GM18505 (cell line): ENCODE data around the gene OSBPL10.

Experiments
- ATAC-seq: cut with Tn5 transposase; IDR thresholded peaks from one replicate; pipeline ENCODE4 v1.9.1; 2021; ENCODE audit not compliant: unreplicated experiment
- POLR2A ChIP-seq: IDR thresholded peaks from 4 replicates; pipeline ENCODE4 v1.6.1; 2011; ENCODE audit warnings: borderline replicate concordance; ENCODE audit not compliant: insufficient read depth, insufficient read length; ENCODE audit errors: extremely low read depth

OSBPL10 gene

DNA sequence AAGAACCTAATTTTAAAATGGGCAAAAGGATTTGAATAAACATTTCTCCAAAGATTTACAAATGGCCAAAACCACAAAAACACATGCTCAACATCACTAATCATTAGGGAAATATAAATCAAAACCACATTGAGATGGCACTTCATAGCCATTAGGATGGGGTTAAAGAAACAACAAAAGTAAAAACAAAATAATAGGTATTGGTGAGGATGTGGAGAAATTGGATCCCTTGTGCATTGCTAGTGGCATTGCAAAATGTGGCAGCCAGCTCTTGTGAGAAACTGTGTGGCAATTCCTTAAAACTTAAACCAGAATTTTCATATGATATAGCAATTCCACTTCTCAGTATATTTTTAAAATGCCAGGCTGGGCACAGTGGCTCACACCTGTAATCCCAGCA, 321.8 kb downstream of the OSBPL10 start:
- TF ChIP-seq POLR2A = no peak
- ATAC-seq = no peak

DNA sequence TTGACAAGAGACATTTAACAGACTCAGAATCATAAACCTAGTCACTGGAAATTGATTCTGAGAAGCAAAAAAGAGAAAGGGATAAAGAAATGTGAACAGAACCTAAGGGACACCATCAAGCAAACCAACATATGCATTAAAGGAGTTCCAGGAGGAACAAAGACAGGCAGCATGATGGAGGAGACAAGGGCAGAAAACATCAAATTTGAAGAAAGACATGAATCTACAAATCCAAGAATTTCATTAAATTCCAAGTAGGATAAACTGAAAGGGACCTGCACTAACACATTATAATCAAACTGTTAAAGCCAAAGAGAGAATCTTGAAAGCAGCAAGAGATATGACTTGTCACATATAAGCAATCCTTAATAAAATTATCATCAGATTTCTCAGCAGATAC, 326.1 kb downstream of the OSBPL10 start:
- ATAC-seq = no peak
- no peak for TF ChIP-seq POLR2A

DNA sequence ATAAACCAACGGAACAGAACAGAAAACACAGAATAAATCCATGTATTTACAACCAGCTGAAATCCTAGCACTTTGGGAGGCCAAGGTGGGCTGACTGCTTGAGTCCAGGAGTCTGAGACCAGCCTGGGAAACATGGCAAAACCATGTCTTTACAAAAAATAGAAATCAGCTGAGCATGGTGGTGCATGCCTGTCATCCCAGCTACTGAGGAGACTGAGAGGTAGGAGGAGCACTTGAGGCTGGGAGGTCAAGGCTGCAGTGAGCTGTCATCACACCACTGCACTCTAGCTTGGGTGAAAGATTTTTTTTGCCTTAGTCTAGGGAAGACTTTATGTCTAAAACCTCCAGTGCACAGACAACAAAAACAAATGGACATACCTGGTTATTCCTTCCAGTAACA, 327.6 kb downstream of the OSBPL10 start:
- ATAC-seq = no peak
- no peak for TF ChIP-seq POLR2A

DNA sequence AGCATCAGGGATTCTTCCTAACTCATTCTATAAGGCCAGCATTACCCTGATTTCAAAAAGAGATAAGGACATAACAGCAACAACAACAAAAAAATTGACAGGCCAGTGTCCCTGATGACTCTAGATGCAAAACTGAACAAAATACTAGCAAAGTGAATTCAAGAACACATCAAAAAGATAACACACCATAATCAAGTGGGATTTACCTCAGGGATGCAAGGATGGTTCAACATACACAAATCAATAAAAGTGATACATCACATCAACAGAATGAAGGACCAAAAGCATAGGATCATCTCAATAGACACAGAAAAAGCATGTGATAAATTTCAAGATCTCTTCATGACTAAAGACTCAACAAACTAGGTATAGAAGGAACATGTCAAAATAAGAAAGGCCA, 328.8 kb downstream of the OSBPL10 start:
- ATAC-seq = no peak
- no peak for TF ChIP-seq POLR2A

DNA sequence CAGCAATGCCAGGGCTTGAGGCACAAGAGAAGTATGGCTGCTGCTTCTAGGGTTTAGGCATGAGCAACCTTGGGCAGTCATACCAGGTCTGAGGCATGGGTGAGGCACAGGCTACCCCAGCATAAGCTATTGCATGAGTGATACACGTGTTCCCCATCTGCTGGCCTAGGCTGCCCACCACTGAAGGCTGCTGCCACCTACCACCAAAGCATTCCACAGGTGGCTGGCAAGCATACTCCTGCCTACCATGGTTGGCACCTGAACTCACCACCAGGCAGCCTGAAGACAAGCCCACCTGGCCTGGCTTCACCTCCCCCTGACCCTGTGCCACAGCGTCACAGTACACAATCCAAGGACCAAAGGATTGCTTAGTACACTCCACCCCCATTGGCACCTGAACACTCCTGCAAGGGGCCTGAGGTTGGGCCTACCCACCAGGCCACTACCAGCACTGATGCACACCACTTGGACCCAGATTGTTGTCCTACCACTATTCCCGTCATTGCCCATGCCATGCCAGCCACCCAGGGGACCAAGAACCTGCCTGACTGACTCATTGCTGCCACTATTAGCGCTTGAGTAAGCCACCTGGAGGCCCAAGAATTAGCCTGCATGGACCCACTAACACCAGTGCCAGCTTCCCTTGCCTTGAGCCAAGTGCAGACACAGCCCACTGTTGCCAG, 332.6 kb downstream of the OSBPL10 start:
- TF ChIP-seq POLR2A = no peak
- no peak for ATAC-seq

DNA sequence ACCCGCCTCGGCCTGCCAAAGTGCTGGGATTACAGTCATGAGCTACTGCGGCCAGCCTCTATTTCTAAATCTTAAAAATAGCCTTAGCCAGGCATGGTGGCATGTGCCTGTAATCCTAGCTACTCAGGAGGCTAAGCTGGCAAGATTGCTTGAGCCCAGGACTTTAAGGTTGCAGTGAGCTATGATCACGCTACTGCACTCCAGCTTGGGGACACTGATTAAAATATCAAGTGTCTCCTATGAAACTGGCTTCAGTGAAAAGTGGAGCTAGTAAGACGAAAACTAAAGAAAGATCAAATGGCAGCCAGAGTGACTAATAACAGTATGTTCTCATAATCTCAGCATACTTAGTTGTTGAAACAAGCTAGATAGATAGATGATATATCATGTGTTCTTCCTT, 335.8 kb downstream of the OSBPL10 start:
- ATAC-seq = no peak
- no peak for TF ChIP-seq POLR2A

DNA sequence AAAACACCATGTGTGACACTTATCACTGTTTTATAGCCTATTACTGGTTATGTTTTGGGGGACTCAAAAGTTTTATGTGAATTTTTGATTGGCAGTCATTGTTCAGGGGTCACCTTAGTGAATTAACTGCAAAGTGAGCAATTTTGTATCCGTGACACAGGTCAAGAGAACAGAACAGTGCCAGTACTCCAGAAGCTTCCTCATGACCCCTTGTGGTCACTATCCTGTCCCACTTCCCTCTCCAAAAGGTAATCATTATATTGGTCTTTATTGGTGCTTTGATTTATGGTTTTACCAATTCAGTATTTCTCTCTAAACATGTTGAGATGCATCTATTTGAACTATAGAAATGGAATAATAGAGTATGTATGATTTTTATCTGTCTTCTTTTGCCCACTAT, 341.2 kb downstream of the OSBPL10 start:
- no peak for TF ChIP-seq POLR2A
- ATAC-seq = no peak

DNA sequence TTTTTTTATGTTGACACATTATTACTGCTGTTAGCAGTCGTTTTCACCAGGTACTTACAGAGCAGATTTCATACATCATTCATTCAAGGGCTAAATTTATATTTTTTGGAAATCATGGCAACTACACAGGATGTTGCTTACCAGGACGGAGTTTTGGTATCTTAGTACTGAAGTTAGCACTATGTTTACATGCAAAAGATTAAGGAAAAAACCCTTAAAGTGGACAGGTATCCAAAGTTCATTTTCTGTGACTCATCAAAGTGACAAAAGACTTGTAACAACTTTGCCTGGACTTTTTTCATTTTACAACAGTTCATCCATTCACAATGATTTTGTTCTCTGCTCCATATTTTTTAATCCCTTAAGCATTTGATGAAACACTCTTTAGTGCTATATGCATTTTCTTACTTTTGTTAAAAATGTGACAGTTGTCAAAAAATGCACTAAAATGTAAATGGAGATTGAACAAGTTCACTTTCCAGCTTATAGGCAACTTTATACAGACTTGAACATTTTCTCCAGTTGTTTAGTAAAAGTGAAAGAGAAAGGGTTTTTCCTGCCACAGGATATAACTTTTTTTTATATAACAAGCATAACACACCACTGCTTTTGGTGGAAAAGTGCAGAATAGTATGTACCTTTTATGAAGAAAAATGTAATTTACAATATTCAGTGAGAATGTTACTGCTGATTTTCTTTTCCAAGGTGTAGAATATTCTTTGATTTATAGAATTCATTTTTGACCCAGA, 344.2 kb downstream of the OSBPL10 start:
- no peak for ATAC-seq
- TF ChIP-seq POLR2A = no peak

DNA sequence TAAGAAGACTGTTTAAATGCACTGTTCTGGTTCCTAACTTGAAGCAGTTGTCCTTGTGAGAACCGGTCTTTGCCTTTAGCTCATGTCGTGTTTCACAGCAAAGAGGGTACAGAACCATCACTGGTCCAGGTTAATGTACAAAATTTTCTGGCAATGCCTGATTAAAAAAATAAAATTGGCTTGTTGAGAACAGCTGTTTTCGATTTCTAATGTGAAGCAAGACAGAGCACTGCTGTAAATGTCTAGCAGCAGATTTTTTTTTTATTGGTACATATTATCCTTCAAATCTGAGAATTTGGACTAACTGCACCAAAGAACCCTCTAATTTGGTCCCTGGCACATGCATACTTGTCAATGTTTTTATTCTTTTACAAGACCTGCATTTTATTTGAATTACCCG, 345.0 kb downstream of the OSBPL10 start:
- TF ChIP-seq POLR2A = no peak

DNA sequence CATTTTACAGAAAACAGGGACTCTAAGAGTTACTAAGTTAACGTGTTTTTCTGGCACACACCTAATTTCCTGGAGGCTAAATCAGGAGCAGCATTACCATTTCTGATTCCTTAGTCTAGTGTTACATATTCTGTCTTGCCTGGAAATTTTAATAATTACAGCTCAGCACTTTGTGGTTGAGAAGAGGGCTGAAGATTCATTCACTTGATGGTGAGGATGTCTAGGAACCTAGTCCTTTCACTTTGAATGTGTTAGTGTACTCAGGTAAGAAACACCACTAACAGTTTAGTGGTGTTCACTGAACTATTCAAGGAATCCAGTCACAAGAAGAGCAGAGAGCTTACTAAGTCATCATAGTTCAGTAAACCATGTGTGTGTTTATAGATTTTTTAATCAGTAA, 345.5 kb downstream of the OSBPL10 start:
- no peak for TF ChIP-seq POLR2A
- ATAC-seq = no peak

More for the DNA sequence above, 345.0 kb downstream of the OSBPL10 start:
- no peak for ATAC-seq

DNA sequence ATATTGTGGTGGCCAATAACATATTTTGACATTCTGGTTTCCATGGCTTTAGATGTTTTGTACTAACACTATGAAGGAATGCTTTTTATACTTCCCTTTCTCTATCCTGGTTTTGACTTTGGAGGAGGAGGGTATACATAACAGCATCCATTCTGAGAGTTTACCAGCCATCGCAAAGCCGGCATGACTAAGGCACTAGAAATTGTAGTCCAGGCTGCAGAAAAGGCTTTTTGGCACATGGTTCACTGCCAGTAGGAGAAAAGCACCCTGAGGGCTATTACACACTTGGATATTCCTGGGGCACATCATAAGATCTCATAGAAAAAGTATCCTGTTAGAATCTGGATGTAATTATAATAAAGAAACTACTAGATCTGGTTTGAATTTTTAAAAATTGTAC, 346.6 kb downstream of the OSBPL10 start:
- ATAC-seq = no peak
- no peak for TF ChIP-seq POLR2A

DNA sequence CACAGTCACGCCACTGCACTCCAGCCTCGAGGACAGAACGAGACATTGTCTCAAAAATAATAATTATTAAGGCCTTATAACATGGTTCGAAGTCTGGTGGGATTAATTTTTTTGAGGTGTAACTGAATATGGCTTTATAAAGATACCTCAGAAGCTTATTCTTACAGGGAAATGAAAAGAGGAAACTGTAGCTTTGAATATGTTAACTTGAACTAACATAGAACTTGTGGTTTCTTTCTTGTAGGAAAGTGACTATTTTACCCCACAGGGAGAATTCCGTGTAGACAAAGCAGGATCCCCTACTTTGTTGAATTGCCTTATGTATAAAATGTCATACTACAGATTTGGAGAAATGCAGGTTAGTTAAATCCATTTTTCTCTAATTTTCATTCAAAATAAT, 352.0 kb downstream of the OSBPL10 start:
- no peak for TF ChIP-seq POLR2A
- no peak for ATAC-seq

DNA sequence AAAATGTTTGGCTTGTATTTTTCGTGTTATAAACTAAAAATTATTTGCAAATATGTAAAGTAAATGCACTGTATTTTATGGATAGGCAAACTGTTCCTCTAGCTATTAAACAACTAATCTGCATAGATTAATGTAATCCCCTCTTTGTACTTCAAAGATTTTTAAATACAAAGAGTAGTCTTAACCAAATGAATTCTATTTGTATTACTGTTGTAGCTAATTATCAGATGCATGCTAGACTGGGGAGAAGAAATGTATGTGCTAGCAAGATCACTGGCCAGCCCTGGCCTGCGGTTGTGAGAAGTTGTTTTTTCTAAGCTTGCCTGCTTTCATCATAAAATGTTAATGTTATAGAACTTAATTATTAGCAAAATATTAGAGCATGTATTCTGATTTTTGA, 355.7 kb downstream of the OSBPL10 start:
- TF ChIP-seq POLR2A = no peak
- ATAC-seq = no peak

DNA sequence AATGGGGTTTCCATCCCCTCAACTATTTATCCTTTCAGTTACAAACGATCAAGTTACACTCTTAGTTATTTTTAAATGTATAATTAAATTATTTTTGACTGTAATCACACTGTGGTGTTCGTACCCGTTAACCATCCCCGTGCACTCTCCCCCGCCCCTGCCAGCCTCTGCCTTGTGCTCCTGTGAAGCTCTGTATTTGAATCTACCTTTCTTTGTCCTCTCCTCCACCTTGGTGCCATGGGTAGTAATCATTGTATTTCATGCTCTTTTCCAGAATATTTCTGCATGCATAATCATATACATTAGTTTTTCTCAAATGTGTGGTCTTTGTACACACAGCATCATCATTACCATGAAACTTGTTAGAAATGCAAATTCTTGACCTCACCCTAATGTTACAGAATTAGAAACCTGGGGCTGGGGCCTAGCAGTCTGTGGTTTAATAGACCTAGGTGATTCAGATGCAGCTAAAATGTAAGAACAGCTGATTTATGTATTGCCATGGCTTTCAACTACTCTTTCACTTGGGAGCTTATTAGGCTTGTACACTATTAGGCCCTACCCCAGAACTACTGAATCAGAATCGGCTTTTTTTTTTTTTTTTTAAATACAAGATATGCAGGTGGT, 356.9 kb downstream of the OSBPL10 start:
- ATAC-seq = no peak
- no peak for TF ChIP-seq POLR2A
